Measurements from ENCODE around the gene FAM222B.
"Not testable (repeated sequence)": the region's sequence is repeated elsewhere in the genome, so short reads cannot be mapped to it uniquely, and the experiment has no call there.

FAM222B gene, protein sequence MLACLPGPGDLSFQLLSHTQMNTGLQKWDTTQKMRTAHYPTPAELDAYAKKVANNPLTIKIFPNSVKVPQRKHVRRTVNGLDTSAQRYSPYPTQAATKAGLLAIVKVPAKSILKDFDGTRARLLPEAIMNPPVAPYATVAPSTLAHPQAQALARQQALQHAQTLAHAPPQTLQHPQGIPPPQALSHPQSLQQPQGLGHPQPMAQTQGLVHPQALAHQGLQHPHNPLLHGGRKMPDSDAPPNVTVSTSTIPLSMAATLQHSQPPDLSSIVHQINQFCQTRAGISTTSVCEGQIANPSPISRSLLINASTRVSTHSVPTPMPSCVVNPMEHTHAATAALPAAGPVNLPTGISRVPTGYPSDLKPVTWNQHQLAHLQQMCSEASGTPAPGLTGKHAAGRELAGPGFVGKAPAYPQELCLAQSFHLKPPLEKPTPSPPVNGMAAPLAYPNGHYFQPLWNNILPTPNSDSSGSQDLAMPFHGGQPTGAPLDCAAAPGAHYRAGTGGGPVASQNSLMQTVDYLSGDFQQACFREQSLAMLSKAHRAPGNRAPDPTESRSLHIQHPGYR

GRCh38 chr17:28842282-28843012 lies at the start of gene FAM222B:
TSS of gene FAM222B (minus strand) at chr17:28842790. CDS start at chr17:28766667, 76,123 bp downstream.
- DNase-seq: peak; percentile 69 to 84 (median 80)

GRCh38 chr17:28892024-28892423 lies 49.4 kb upstream of the FAM222B start:
- no peak for DNase-seq

- DNase-seq: no peak
Observed at GRCh38 chr17:28891201-28891600, 48.6 kb upstream of the FAM222B start.

DNA sequence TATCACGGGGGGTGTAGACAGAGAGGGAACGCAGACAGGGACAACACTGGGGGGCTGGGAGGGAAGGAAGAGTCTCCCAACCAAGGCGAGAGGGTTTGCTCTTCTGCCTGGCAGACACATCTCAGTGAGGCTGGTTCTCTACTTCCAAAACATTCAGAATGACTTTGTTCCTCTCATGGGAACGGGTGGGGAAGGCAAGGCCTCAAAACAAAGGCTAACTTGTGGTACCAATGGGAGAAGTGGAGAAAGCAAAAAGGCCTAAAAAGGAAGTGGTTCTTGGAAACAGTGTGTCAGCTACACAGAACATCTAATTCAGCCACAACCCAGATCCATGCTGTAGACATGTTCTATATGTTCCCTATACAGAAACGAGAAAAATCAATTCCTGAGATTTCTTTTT lies 47.4 kb upstream of the FAM222B start:
- DNase-seq: no peak

DNA sequence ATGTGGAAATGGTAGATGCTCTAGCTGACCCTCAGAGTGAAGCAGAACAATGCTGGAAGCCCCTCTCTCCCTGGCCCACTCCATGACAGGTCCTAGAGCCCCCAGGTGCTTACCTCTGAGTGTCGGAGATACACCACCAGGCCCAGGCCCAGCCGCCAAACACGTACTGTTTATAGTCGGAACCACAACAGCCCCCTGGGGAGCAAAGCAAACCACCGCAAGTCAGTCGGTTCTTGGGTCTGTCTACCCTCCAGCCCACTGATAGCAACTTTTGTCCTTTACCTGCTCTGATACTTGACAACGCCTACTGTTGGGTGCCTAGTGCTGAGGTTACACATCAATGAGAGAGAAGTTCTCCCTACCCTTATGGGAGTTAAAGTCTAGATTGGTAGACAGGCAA lies 46.2 kb upstream of the FAM222B start:
- no peak for DNase-seq

GRCh38 chr17:28887871-28888471 lies 45.4 kb upstream of the FAM222B start:
- no peak for DNase-seq

- no peak for DNase-seq
Observed at GRCh38 chr17:28885951-28886350, 43.4 kb upstream of the FAM222B start.

- DNase-seq: no peak
Observed at GRCh38 chr17:28885363-28885762, 42.8 kb upstream of the FAM222B start.

GRCh38 chr17:28883967-28884702 lies 41.5 kb upstream of the FAM222B start:
- DNase-seq: no peak

DNA sequence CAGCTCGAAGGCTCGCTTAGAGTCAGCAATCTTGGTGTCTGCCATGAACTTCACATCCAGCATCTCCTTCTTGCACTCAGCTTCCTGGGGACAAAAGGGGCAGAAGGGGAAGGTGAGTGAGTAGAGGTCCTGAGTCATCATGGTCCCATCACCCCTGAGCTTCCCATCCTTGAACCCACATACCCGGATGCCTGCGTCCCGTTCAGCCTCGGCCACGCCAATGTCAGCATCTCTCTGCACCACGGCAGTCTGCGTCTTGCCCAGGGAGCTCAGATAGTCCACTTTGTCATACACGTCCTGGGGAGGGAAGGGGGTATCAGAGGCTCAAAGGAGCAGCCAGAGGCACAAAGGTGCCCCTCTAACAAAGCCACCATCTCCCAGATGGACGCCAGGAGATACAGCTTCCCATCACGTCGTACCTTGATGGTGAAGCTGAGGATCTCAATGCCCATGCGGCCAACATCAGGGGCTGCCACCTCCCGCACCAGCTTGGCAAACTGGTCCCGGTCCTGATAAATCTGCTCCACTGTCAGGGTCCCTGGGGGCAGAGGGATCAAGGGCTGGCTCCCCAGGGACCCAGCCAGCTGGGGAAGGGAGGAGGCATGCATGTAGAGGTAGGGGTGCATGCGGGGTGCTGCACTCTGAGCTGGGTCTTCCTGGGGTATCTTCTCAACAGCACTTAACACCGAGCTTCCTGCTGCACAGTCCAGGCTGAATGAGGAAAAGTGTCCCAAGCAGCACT lies 39.7 kb upstream of the FAM222B start:
- no peak for DNase-seq

GRCh38 chr17:28881533-28882056 lies 39.0 kb upstream of the FAM222B start:
- no peak for DNase-seq

DNA sequence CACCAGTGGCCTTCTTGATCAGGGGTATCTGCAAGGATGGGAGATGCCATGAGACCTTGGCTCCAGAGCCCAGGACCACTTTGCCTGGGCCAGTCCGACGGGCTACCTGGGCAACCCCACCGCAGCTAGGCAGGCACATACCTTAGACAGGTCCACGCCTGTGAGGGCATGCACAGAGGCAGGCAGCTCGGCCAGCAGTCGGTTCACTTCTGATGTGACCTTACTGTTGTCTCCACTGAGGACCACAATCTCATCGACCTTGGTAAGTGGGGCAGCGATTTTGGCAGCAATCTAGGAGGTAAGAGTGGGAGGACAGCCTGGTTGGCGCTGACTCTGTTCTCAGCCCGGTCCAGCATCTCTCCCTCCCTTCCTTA lies 38.0 kb upstream of the FAM222B start:
- no peak for DNase-seq

- DNase-seq: no peak
Observed at GRCh38 chr17:28879886-28880571, 37.4 kb upstream of the FAM222B start.

- peak in 1 of 6 experiments; percentile 3 for DNase-seq
Observed at GRCh38 chr17:28878981-28879380, 36.4 kb upstream of the FAM222B start.

DNA sequence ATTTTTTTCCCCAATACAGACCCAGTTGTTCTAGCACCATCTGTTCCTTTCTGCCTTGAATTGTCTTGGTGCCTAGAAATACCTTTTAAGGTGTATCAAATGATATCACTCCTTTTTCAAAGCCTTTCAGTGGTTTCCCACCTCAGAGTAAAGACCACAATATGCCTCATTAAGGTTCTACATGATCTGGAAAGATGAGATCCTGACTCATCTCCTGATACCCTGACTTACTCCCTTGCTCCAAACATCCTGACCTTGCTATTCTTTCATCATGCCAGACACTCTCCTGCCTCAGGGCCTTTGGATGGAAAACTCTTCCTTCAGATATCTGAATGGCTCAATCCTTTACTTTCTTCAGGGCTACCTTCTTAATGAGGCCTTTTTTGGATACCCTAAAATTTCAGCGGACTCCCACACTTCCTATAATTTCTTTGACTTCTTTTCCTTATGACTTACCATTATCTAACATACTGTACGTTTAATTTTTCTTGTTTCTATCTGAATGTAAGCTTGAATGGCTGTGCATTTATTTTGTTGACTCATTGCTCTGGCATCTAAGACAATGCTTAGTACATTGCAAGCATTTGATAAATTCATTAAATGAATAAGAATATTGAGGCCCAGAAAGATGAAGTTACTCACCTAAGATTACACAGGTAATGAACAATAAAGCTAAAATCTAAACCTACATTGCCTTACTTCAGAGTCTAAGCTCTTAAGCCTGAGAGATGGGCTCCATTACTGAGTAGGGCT lies 35.7 kb upstream of the FAM222B start:
- no peak for DNase-seq

DNA sequence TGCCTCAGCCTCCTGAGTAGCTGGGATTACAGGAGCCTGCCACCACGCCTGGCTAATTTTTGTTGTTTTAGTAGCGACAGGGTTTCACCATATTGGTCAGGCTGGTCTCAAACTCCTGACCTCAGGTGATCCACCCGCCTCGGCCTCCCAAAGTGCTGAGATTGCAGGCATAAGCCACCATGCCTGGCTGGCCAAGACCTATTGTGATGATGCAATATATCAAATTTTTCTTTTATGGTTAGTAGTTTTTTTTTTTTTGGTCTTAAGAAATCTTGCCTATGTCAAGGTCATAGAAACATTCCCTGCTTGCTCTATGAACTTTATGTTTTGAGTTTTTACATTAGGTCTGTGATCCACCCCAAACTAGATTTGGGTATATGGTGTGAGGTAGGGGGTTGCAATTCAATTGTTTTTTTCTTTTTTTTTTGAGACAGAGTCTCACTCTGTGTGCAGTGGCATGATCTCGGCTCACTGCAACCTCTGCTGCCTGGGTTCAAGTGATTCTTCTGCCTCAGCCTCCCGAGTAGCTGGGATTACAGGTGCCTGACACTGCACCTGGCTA lies 34.6 kb upstream of the FAM222B start:
- DNase-seq: not testable (repeated sequence)

GRCh38 chr17:28875848-28876550 lies 33.4 kb upstream of the FAM222B start:
- no peak for DNase-seq

DNA sequence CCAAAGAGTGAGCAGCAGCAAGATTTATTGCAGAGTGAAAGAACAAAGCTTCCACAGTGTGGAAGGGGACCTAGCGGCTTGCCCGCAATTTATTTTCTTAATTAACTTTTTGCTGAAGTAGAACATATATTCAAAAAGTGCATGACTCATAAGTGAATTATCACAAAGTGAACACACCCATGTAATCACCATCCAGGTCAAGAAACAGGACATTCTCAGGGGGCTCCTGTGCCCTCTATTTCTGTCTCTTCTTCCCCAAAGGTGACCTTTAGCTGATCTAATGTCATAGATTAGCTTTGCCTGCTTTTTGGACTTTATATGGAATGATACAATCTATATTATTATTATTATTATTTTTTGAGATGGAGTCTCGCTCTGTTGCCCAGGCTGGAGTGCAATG lies 32.2 kb upstream of the FAM222B start:
- DNase-seq: no peak

GRCh38 chr17:28873839-28874238 lies 31.2 kb upstream of the FAM222B start:
- DNase-seq: no peak

All from stimulated activated naive CD4-positive, alpha-beta T cell (primary cell).